GM19238 (cell line): Measurements from ENCODE around the gene SAA1.
"Not testable (repeated sequence)": the region's sequence is repeated elsewhere in the genome, so short reads cannot be mapped to it uniquely, and the experiment has no call there.

Experiments
- DNase-seq: peaks from one replicate; pipeline ENCODE4 v3.0.0; 2011; ENCODE audit warnings: low spot score; ENCODE audit not compliant: insufficient read length

Gene SAA1

DNA sequence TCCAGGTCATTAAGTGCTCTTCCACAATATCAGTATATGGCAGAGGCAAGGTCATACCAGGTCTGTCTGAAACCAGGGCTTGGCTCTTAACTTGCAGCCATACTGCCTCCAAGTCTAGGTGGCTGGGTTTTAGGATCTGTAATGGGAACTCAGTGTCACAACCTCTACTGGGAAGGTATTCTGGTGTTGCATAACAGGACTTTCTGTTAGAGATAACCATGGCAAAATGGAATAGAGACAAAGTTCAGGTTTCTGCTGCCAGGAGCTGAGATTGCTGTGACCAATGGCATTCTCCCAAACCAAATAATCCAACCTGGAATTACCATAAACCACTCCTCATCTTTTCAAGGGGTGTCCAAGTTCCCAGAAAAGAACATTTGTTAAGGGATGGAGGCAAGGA lies 6.8 kb upstream of the SAA1 start:
- DNase-seq: no peak

DNA sequence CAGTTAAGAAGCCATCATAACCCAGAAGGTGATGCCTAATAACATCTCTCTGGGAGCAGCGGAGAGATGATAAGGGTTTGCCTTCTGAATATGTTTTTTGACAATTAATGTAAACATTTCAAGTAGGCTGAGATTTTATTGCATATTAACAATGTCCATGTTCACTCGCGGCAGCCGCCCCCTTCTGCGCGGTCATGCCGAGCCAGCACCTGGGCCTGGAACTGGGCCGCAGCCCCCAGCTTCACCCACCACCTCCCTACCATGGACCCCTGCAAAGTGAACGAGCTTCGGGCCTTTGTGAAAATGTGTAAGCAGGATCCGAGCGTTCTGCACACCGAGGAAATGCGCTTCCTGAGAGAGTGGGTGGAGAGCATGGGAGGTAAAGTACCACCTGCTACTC lies 4.3 kb upstream of the SAA1 start:
- no peak for DNase-seq

DNA sequence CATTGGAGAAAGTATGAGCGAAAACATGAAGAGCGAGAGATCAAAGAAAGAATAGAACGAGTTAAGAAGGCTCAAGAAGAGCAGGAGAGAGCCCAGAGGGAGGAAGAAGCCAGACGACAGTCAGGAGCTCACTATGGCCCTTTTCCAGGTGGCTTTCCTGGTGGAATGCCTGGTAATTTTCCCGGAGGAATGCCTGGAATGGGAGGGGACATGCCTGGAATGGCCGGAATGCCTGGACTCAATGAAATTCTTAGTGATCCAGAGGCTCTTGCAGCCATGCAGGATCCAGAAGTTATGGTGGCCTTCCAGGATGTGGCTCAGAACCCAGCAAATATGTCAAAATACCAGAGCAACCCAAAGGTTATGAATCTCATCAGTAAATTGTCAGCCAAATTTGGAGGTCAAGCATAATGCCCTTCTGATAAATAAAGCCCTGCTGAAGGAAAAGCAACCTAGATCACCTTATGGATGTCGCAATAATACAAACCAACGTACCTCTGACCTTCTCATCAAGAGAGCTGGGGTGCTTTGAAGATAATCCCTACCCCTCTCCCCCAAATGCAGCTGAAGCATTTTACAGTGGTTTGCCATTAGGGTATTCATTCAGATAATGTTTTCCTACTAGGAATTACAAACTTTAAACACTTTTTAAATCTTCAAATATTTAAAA lies 3.2 kb upstream of the SAA1 start:
- DNase-seq: not testable (repeated sequence)

DNA sequence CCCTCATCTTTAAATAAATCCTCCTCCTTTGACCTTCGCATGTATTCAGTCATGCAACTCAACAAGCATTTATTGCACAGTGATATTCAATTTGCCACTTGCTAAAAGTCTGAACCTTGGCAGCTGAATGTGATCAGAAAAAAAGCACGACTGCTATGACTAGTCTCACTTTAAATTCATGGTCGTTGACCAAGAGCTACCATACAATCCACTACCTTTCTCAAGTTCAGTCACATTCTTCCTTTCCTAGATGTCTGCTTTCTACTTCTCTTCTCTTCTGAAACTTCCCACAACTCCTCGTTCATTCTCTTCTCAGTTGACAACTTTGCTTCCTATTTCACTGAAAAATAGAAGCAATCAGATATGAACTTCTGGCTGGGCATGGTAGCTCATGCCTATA lies 2.0 kb upstream of the SAA1 start:
- DNase-seq: no peak

DNA sequence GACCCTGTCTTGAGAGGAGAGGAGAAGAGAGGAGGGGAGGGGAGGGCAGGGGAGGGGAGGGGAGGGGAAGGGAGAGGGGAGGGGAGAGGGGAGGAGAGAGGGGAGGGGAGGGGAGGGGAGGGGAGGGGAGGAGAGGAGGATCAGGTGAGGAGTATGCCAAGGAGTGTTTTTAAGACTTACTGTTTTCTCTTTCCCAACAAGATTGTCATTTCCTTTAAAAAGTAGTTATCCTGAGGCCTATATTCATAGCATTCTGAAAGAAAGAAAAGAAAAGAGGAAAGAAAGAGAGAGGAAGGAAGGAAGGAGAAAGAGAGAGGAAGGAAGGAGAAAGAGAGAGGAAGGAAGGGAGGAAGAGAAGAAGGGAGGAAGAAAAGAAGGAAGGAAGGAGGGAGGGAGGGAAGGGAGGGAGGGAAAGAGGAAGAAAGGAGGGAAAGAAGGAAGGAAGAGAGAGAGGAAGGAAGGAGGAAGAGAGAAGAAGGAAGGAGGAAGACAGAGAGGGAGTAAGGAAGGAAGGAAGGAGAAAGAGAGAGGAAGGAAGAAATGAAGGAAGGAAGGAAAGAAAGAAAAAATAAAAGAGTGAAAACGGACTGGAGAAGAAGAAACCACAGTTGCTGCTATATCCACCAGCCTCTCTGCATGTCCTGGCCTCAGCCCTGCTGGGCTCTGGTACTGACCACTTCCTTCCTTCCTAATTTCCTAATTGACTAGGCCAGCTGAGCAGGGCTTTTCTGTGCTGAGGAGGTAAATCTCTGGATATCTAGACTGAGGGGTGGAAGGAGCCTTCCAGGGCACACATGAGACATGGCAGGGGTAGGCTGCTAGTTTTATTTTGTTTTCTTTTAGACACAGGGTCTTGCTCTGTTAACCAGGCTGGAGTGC lies 1.1 kb upstream of the SAA1 start:
- no peak for DNase-seq

DNA sequence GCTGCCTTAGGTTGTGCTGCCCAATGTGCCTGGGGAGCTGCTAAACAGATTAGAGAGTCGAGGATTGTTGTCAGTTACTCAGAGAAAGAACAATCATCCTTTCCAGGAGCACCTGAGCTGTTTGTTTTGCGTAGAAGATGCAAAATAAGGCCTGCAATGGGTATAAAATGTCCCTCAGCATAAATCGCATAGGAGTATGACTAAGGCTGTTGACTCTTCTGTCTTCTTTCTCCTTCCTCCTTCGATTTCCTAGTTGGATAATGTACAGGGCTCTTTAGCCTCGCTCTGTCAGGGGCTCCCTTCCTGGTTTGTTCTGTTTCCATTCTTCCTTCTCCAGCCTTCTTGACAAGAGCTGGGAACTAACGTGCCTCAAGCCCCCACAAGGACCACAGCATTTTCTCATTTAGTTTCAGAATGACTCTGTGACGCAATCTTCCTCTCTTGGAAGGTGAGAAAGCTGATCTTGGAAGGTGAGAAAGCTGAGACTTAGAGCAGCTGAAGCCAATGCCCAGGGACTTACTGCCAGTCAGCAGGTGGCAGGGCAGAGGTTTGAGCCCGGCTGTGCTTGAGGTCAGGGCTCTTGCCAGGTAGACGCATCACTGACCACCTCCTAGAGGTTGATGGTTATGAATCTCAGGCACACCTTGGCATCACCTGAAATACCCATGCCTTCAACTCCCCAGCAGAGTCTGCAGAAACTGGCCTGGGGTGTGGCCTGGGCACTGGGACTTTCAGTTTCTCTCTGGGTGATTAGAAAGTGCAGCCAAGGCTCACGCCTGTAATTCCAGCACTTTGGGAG lies 1.5 kb downstream of the SAA1 start:
- DNase-seq: not testable (repeated sequence)

DNA sequence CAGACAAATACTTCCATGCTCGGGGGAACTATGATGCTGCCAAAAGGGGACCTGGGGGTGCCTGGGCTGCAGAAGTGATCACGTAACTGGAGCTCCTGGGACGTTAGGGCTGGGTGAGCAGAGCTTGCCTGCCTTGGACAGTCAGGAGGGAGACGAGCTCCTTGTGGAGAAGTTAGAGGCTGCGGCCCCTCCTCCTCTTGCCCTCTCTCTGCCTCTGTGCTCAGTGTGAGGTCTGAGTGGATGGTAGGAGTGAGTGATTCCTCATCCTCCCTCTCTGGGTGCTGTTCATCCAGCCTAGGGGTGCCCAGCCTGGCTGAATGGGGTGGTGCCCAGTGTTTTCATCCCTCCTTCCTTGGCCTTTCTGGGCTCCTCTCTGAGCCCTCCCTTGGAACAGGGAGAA lies 3.2 kb downstream of the SAA1 start:
- DNase-seq: not testable (repeated sequence)

DNA sequence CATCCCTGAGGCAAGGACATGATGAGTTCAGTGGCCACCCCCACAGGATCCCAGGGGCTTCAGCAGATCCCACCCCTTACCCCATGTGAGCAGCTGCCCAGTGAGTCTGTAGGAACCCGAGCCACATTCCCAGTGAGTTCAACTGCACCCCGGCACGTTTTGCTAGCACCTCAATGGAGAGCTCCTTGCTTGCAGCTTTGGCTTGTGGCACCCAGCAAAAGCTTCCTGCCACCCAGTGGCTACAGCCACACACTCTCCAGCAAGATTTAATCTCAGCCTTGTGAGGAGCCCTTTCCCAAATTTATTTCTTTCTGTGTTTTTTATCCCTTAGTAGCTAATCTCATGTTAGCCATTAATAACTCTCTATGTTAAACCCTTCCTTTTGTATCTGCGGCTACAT lies 4.0 kb downstream of the SAA1 start:
- DNase-seq: no peak

DNA sequence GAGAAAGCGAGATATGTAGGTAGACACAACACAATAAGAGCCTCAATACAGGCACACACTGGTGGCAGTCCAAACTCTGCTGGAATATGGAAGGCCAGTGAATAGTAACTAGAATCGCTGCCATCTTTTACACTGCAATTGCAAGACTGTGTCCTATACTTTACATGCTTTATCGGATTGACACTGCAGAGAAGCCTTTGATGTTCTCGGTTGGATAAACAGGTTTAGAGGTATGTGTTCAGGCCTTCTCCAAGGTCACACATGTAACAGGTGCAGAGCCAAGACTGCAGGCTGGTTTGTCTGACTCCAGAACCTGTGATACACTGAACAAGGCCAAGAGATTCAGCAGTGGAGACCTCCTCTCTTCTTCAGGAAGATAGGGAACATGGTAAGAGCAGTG lies 5.1 kb downstream of the SAA1 start:
- DNase-seq: no peak

DNA sequence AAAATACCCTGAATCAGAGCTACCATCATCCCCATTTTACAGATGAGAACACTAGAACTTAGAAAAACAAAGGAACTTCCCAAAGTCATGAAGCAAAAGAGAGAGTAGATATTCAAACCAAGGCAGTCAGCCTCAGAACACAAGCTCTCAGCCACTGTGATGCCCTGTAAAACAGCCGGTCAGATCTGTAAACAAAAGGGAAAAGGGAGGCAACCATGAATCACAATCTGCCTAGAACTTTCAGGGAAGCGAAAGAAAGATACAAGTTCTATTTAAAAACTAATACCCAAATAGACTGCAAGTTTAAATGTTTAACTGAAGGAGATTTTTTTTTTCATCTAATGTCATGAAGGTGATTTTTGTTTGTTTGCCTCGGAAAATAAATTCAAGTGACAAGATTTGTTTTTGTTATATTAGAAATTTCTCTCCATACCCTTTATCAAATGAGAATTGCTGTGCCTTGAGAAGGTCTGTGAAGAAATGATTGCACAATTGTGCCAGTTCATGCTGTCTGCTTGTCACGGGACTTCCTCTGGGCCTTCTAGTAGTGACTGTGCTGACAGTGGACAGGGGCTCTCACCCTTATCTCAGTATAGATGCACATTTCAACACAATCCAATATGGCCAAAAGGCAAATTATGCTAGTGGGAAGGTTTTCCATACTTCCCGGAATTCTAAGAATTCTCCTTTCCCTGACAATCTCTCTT lies 11.7 kb downstream of the SAA1 start:
- DNase-seq: no peak

DNA sequence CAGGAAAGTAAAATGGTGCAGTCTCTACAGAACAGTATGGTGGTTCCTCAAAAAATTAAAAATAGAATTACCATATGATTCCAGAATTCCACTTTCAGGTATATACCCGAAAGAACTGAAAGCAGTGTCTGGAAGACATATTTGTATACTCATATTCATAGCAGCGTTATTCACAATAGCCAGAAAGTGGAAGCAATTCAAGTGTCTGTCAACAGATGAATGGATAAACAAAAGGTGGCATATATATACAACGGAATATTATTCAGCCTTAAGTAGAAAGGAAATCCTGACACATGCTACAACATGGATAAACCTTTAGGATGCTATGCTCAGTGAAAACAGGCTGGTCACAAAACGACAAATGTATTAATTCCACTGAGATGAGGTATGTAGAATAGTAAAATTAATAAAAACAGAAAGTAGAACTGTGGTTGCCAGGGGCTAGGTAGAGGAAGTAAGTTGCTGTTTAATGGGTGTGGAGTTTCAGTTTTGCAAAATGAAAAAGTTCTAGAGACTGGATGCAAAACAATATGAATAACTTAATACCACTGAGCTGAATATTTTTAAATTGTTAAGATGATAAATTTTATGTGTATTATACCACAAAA lies 14.5 kb downstream of the SAA1 start:
- DNase-seq: no peak

DNA sequence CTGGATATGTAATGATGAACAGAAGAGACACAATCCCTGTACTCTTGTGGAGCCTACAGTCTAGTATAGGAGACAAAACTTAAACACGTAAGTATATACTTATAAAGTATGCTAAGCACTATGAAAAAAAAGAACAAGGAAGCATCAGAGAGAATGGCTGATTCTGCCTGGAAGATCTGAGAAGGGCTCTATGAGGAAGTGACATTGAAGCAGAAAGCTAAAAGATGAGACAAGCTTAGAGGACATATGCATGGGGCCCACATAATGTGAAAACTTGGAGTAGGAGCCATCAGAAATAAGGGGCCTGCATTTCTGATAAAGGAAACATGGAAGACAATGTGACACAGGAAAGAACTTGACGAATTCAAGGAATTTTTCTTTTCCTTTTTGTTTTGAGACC lies 16.6 kb downstream of the SAA1 start:
- no peak for DNase-seq

DNA sequence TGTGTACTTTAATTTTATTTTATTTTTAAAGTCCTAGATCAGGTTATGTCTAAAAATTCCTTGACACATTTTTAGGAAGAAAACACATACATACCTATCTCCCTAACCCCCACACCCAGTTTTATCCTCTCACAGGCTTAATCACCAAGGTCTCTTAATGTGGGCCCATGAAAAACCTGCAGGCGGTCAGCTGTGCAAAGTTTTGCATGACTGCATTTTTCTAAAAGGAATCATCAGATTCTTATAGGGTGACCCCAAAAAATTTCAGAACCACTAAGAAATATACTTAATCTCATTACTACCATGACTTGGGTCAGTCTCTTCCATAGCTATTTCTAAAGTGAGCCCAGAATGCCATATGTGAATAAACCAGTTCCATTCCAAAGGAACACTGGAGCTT lies 19.8 kb downstream of the SAA1 start:
- DNase-seq: no peak

DNA sequence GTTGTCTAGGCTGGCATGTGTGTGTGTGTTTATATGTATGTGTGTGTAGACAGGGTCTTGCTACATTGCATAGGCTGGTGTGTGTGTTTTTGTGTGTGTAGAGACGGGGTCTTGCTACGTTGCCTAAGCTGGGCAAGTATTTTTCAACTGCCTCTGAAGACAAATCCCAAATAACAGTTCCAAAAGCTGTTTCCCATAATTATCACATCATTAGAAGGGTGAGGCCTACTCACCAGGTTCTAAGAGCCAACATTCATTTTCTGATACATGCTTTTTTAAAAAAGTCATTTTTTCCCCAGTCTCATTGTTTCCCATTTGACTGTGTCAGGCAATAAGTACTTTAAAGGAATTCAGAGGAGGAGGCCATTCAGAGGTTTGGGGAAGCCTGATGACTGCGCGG lies 22.8 kb downstream of the SAA1 start:
- DNase-seq: no peak

DNA sequence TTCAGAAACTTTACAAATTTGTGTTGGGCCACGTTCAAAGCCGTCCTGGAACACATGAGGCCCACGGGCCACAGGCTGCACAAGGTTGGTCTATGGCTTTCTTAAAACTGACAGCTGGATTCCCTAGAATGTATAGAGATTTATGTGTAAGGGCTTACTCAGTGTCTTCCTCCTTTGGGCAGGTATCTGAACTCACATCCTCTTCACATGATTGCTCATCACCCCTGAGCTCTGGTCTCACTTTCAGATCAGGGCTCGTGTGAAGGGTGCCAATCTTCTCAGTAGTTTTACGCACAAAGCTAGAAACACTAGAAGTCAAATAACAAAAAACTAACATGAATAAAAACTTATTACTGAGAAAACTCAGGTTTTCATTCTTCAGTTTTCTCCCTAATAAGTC lies 28.8 kb downstream of the SAA1 start:
- no peak for DNase-seq

DNA sequence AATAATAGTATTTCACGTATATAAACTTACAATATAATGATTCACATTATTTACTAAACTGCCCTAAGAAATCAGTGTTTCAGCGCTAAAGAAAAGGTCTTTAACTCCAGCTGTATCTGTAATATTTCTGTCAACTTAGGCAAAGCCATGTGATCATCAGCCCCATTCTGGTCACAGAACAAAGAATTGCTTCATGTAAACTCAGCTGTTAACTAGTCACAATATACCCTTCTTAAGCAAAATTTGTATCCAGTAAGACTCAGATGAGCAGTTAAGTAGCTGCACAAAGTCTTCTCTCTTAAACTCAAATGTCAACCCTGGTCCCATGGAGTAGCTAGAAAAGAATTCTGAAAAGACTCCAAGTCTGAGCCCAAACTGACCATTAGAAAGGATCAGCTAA lies 29.3 kb downstream of the SAA1 start:
- no peak for DNase-seq

DNA sequence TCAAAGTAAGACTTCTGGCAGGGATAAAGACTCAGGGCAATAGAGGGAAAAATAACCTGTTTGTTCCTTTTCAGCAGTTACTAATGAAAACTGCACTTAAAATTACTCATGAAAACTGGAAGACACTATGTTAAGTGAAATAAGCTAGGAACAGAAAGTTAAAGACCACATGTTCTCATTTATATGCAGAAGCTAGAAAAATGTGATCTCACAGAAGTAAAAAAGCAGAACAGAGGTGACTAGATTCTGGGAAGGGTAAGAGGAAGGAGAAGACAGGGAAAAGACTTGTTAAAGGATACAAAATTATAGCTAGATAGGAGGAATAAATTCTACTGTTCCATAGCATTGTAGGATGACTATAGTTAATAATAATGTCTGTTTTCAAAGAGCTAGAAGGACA lies 33.7 kb downstream of the SAA1 start:
- DNase-seq: no peak

DNA sequence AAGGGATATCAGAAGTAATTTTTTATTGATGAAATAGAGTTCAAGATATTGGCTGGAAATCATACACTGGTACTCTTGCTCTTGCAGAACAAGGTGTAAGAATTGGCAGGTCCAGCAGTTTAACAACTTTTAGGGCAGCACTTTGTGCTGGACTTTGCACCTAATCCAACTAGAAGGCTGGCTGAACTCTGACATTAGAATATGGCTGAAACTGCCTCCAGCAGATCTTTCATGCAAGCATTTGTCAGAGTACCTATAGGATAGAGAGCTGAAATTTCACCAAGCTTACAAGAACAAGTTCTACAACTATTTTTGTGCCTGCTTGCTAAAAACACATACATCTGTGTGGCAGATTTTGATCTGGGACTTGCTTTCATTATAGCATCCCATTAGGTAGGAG lies 38.7 kb downstream of the SAA1 start:
- no peak for DNase-seq

DNA sequence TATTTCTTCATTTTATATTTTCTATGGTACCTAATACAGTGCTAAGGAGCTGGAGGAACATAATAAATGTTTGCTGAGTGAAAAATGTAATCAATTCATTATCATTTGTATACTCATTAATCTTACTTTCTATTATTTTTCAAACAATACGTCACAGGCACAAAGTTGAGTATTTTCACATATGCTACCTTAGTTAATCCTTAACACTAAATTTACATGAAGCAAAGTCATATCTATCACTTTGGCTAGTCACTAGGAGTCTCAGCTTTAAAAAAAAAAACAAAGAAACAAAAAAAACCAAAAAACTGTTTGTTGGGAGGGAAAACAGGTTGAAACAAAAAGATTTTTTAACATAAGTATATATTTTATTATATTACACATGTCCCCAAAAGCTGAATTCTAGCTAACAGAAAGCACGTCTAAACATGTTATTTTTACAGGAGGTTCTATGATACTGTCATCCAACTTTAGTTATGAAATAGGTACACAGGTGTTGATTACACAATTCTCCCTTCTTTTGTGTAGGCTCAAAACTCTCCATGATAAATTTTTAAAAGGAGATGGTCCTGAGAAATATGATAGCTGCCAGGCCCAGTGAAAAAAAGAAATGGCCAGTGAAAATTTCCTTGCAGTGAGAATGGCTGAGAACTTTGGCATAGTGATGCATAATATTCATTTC lies 41.5 kb downstream of the SAA1 start:
- no peak for DNase-seq

DNA sequence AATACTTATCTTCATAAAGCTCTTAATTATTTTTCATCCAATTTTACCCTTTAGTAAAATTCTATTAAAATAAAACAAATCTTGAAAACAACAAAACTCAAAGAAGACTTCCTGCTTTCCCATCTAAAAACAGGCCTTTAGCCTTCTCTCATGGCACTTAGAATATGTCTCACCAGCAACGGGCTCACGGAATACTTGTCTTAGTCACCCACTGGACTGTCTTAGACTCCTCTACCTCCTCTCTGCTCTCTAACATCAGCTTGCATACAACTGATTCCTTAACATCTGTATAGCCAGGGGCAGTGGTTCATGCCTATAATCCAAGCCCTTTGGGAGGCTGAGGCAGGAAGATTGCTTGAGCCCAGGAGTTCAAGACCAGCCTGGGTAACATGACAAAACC lies 42.2 kb downstream of the SAA1 start:
- no peak for DNase-seq

DNA sequence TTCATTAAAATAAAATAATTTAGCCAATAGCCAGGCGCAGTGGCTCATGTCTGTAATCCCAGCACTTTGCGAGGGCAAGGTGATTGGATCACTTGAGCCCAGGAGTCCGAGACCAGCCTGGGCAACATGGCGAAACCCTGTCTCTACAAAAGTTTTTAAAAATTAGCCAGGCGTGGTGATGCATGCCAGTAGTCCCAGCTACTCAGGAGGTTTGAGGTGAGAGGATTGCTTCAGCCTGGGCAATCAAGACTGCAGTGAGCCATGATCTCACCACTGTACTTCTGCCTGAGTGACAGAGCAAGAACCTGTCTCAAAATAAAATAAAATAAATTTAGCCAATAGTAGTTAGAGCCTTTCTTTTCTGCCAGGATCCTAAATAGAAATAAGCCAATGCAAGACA lies 43.6 kb downstream of the SAA1 start:
- no peak for DNase-seq
